ENCODE data around the gene CORO2A. TPM values are rescaled to one million over a fixed set of nuclear protein-coding genes. Genes with fewer than 3 reads are reported as not detected.

CORO2A gene
- total RNA-seq, 2 donors from 2014 or later, result 1.2 to 3.1 TPM

GRCh38 chr9:98075332-98075805 is 117.1 kb downstream of the CORO2A start:
- ATAC-seq (ENCODE audit: insufficient number of reproducible peaks, low FRiP score, low read depth), result no peak
- H3K4me3 ChIP-seq, result no peak overlapping the region
- peaks cover 6% of the 10 kb centered on the region for H3K36me3 ChIP-seq
- H3K9me3 ChIP-seq, result no peaks in the 10 kb centered on the region
- no peak for DNase-seq (ENCODE audit: low spot score)
- no peak for TF ChIP-seq CTCF (IDR thresholded peaks at IDR 0.05)
- H3K27ac ChIP-seq, result no peak overlapping the region
- H3K4me1 ChIP-seq (ENCODE audit: control insufficient read depth in 1 of 2, low read depth in 2 of 2), result peaks cover 2 to 6% of the 10 kb centered on the region in 2 donors
- H3K27me3 ChIP-seq (replicated peaks; ENCODE audit: insufficient read depth), result no peaks in the 10 kb centered on the region

- TF ChIP-seq CTCF (IDR thresholded peaks at IDR 0.05), result peak; percentile 81
- Histone ChIP-seq H3K9me3 (no peaks in the 10 kb centered on the region), H3K36me3 (peaks cover under 1% of the 10 kb centered on the region), H3K4me1 (ENCODE audit: control insufficient read depth in 1 of 2, low read depth in 2 of 2) (peaks cover 2 to 6% of the 10 kb centered on the region in 2 donors), H3K27ac (no peak overlapping the region), H3K4me3 (no peak overlapping the region), H3K27me3 (replicated peaks; ENCODE audit: insufficient read depth) (no peaks in the 10 kb centered on the region)
- DNase-seq (ENCODE audit: low spot score) (no peak), ATAC-seq (ENCODE audit: insufficient number of reproducible peaks, low FRiP score, low read depth) (no peak)
These were observed 118.1 kb downstream of the CORO2A start for GRCh38 chr9:98074115-98074990.

- no peak for TF ChIP-seq CTCF (IDR thresholded peaks at IDR 0.05)
- no peak for DNase-seq (ENCODE audit: low spot score)
- no peaks in the 10 kb centered on the region for H3K27me3 ChIP-seq (replicated peaks; ENCODE audit: insufficient read depth)
- no peaks in the 10 kb centered on the region for H3K9me3 ChIP-seq
- peaks cover 2 to 6% of the 10 kb centered on the region in 2 donors for H3K4me1 ChIP-seq (ENCODE audit: control insufficient read depth in 1 of 2, low read depth in 2 of 2)
- peaks cover 2% of the 10 kb centered on the region for H3K36me3 ChIP-seq
- ATAC-seq (ENCODE audit: insufficient number of reproducible peaks, low FRiP score, low read depth), result no peak
- no peak overlapping the region for H3K4me3 ChIP-seq
- H3K27ac ChIP-seq, result no peak overlapping the region
These were observed 120.7 kb downstream of the CORO2A start for GRCh38 chr9:98071737-98072136.

Other genes starting within 250 kb of the CORO2A start
- gene ANP32B, start 209.3 kb downstream of the CORO2A start, total RNA-seq, result 10 to 100 TPM; 23.3 to 65.7 TPM
- 10 to 100 TPM; 60.9 to 73.1 TPM for gene NANS, start 135.9 kb downstream of the CORO2A start, total RNA-seq
- gene TRIM14, start 73.4 kb downstream of the CORO2A start, total RNA-seq, result 10 to 100 TPM in 1 of 2 donors, 1 to 10 TPM in 1; 5.9 to 22.5 TPM
- gene TBC1D2, start 63.0 kb upstream of the CORO2A start, total RNA-seq, result 10 to 100 TPM; 22.3 to 23.7 TPM